HG02571 (cell line): ENCODE results near the gene FBXL2.
A peak's percentile ranks its signal among the peaks of the same experiment; 100 is the strongest.

Experiments used
- ATAC-seq: cut with Tn5 transposase; IDR thresholded peaks from one replicate; pipeline ENCODE4 v1.9.1; 2021; ENCODE audit warnings: mild to moderate bottlenecking, moderate library complexity; ENCODE audit not compliant: unreplicated experiment

The FBXL2 gene

GRCh38 chr3:33277193-33277882, at the start of gene FBXL2:
Gene FBXL2, plus strand, starts transcription at chr3:33277442. Its CDS starts 71 bp downstream, at chr3:33277513.
- ATAC-seq: peak; percentile 68

- ATAC-seq: no peak
These were observed 48.2 kb upstream of the FBXL2 start for GRCh38 chr3:33229066-33229465.

- no peak for ATAC-seq
These were observed 47.3 kb upstream of the FBXL2 start for GRCh38 chr3:33229947-33230346.

GRCh38 chr3:33231756-33232465, 45.3 kb upstream of the FBXL2 start:
- no peak for ATAC-seq

GRCh38 chr3:33233884-33234283, 43.4 kb upstream of the FBXL2 start:
- ATAC-seq: no peak

GRCh38 chr3:33236005-33236404, 41.2 kb upstream of the FBXL2 start:
- ATAC-seq: no peak

- no peak for ATAC-seq
These were observed 39.8 kb upstream of the FBXL2 start for GRCh38 chr3:33237439-33237838.

GRCh38 chr3:33238923-33239322, 38.3 kb upstream of the FBXL2 start:
- ATAC-seq: no peak

GRCh38 chr3:33240261-33240660, 37.0 kb upstream of the FBXL2 start:
- no peak for ATAC-seq

GRCh38 chr3:33246786-33247185, 30.5 kb upstream of the FBXL2 start:
- no peak for ATAC-seq

GRCh38 chr3:33250712-33251111, 26.5 kb upstream of the FBXL2 start:
- ATAC-seq: no peak

GRCh38 chr3:33256249-33256648, 21.0 kb upstream of the FBXL2 start:
- no peak for ATAC-seq

GRCh38 chr3:33260104-33260503, 17.1 kb upstream of the FBXL2 start:
- ATAC-seq: no peak

GRCh38 chr3:33269385-33269784, 7.9 kb upstream of the FBXL2 start:
- ATAC-seq: no peak

- ATAC-seq: no peak
These were observed 5.9 kb upstream of the FBXL2 start for GRCh38 chr3:33271324-33271723.

- no peak for ATAC-seq
These were observed 3.6 kb upstream of the FBXL2 start for GRCh38 chr3:33273628-33274027.

- no peak for ATAC-seq
These were observed 921 bp downstream of the FBXL2 start for GRCh38 chr3:33278163-33278562.

- ATAC-seq: no peak
These were observed 10.5 kb downstream of the FBXL2 start for GRCh38 chr3:33287672-33288282.

- ATAC-seq: no peak
These were observed 22.3 kb downstream of the FBXL2 start for GRCh38 chr3:33299395-33300081.

- no peak for ATAC-seq
These were observed 35.1 kb downstream of the FBXL2 start for GRCh38 chr3:33312361-33312760.

- no peak for ATAC-seq
These were observed 36.1 kb downstream of the FBXL2 start for GRCh38 chr3:33313331-33313730.

- ATAC-seq: no peak
These were observed 37.8 kb downstream of the FBXL2 start for GRCh38 chr3:33314993-33315392.
